Measurements from ENCODE around the gene PCDHGC5. TPM values are rescaled to one million over a fixed set of nuclear protein-coding genes. Genes with fewer than 3 reads are reported as not detected.

PCDHGC5 gene
- total and polyA plus RNA-seq, 2 donors from 2014 or later = 1.4 TPM; not detected in 1

DNA sequence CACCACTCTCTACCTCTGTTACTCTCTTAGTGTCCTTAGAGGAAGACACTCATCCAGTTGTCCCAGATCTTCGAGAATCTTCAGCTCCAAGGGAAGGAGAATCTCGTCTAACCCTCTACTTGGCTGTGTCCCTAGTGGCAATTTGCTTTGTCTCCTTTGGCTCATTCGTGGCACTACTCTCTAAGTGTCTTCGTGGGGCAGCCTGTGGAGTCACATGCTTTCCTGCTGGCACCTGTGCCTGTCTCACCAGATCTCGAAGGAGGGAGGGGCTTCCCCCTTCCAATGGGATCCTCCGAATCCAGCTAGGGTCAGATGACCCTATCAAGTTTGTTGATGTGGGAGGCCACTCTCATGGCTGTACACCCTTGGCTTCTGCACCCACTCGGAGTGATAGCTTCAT is 1.8 kb upstream of the PCDHGC5 start:
- TF ChIP-seq, protein P1, sequence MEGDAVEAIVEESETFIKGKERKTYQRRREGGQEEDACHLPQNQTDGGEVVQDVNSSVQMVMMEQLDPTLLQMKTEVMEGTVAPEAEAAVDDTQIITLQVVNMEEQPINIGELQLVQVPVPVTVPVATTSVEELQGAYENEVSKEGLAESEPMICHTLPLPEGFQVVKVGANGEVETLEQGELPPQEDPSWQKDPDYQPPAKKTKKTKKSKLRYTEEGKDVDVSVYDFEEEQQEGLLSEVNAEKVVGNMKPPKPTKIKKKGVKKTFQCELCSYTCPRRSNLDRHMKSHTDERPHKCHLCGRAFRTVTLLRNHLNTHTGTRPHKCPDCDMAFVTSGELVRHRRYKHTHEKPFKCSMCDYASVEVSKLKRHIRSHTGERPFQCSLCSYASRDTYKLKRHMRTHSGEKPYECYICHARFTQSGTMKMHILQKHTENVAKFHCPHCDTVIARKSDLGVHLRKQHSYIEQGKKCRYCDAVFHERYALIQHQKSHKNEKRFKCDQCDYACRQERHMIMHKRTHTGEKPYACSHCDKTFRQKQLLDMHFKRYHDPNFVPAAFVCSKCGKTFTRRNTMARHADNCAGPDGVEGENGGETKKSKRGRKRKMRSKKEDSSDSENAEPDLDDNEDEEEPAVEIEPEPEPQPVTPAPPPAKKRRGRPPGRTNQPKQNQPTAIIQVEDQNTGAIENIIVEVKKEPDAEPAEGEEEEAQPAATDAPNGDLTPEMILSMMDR (IDR thresholded peaks at IDR 0.05; ENCODE audit: borderline replicate concordance, extremely low read depth, insufficient read depth) = no peak
- Histone ChIP-seq H3K9me3 (ENCODE audit: control insufficient read depth in 2 of 3, insufficient read depth in 1 of 3, low read length in 3 of 3) (no peaks in the 10 kb centered on the region), H3K27ac (ENCODE audit: low read depth in 2 of 2, low read length in 2 of 2) (no peak overlapping the region), H3K36me3 (ENCODE audit: control insufficient read depth in 2 of 3, insufficient read depth in 3 of 3, low read length in 3 of 3) (peaks cover 0 to 4% (median 0%) of the 10 kb centered on the region in 3 donors), H3K4me1 (ENCODE audit: control insufficient read depth in 2 of 3, insufficient read depth in 2 of 3, low read depth in 1 of 3, low read length in 3 of 3) (peaks cover 0 to 3% (median 3%) of the 10 kb centered on the region in 3 donors), H3K27me3 (ENCODE audit: control insufficient read depth, insufficient read depth, low read length) (no peaks in the 10 kb centered on the region), H3K4me3 (ENCODE audit: low read length in 3 of 3) (no peak overlapping the region), H3K9ac (ENCODE audit: low read length in 3 of 3) (no peak overlapping the region)
- FAIRE-seq (no peak), DNase-seq (peak in 1 of 5 donors; percentile 24)
- intact Hi-C loops (cut with DNase I) = no loop called here

DNA sequence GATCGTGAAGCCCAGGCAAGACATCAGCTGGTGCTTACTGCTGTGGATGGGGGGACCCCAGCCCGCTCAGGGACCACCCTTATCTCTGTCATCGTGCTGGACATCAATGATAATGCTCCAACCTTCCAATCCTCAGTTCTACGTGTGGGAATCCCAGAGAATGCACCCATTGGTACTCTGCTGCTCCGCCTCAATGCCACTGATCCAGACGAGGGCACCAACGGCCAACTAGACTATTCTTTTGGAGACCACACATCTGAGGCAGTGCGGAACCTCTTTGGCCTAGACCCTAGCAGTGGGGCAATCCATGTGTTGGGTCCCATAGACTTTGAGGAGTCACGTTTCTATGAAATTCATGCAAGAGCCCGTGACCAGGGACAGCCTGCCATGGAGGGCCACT is 960 bp downstream of the PCDHGC5 start:
- no peaks in the 10 kb centered on the region for H3K9me3 ChIP-seq (ENCODE audit: control insufficient read depth in 2 of 3, insufficient read depth in 1 of 3, low read length in 3 of 3)
- no peak for DNase-seq
- H3K36me3 ChIP-seq (ENCODE audit: control insufficient read depth in 2 of 3, insufficient read depth in 3 of 3, low read length in 3 of 3) = peaks cover 0 to 4% (median 0%) of the 10 kb centered on the region in 3 donors
- intact Hi-C loops (cut with DNase I) = no loop called here
- H3K9ac ChIP-seq (ENCODE audit: low read length in 3 of 3) = no peak overlapping the region
- H3K4me3 ChIP-seq (ENCODE audit: low read length in 3 of 3) = no peak overlapping the region
- TF ChIP-seq, protein P1 (IDR thresholded peaks at IDR 0.05; ENCODE audit: borderline replicate concordance, extremely low read depth, insufficient read depth) = no peak
- peaks cover 0 to 3% (median 0%) of the 10 kb centered on the region in 3 donors for H3K4me1 ChIP-seq (ENCODE audit: control insufficient read depth in 2 of 3, insufficient read depth in 2 of 3, low read depth in 1 of 3, low read length in 3 of 3)
- H3K27me3 ChIP-seq (ENCODE audit: control insufficient read depth, insufficient read depth, low read length) = no peaks in the 10 kb centered on the region
- H3K27ac ChIP-seq (ENCODE audit: low read depth in 2 of 2, low read length in 2 of 2) = no peak overlapping the region
- FAIRE-seq = no peak

DNA sequence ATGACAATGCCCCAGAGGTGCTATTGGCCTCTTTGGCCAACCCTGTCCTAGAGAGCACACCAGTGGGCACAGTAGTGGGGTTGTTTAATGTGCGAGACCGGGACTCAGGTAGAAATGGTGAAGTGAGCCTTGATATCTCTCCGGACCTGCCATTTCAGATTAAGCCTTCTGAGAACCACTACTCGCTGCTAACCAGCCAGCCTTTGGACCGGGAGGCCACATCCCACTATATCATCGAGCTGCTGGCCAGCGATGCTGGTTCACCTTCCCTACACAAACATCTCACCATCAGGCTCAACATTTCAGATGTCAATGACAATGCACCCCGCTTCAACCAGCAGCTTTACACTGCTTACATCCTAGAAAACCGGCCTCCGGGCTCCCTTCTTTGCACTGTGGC is 1.4 kb downstream of the PCDHGC5 start:
- H3K27me3 ChIP-seq (ENCODE audit: control insufficient read depth, insufficient read depth, low read length) = no peaks in the 10 kb centered on the region
- H3K9ac ChIP-seq (ENCODE audit: low read length in 3 of 3) = no peak overlapping the region
- no peak overlapping the region for H3K4me3 ChIP-seq (ENCODE audit: low read length in 3 of 3)
- TF ChIP-seq, protein P1 (IDR thresholded peaks at IDR 0.05; ENCODE audit: borderline replicate concordance, extremely low read depth, insufficient read depth) = no peak
- peaks cover 0 to 4% (median 0%) of the 10 kb centered on the region in 3 donors for H3K36me3 ChIP-seq (ENCODE audit: control insufficient read depth in 2 of 3, insufficient read depth in 3 of 3, low read length in 3 of 3)
- FAIRE-seq = no peak
- peak in 1 of 5 donors; percentile 26 for DNase-seq
- H3K4me1 ChIP-seq (ENCODE audit: control insufficient read depth in 2 of 3, insufficient read depth in 2 of 3, low read depth in 1 of 3, low read length in 3 of 3) = peaks cover 0 to 1% (median 0%) of the 10 kb centered on the region in 3 donors
- intact Hi-C loops (cut with DNase I) = no loop called here
- no peak overlapping the region for H3K27ac ChIP-seq (ENCODE audit: low read depth in 2 of 2, low read length in 2 of 2)
- no peaks in the 10 kb centered on the region for H3K9me3 ChIP-seq (ENCODE audit: control insufficient read depth in 2 of 3, insufficient read depth in 1 of 3, low read length in 3 of 3)

DNA sequence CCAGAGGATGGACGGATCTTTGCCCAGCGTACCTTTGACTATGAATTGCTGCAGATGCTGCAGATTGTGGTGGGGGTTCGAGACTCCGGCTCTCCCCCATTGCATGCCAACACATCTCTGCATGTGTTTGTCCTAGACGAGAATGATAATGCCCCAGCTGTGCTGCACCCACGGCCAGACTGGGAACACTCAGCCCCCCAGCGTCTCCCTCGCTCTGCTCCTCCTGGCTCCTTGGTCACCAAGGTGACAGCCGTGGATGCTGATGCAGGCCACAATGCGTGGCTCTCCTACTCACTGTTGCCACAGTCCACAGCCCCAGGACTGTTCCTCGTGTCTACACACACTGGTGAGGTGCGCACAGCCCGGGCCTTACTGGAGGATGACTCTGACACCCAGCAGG is 1.9 kb downstream of the PCDHGC5 start:
- H3K4me3 ChIP-seq (ENCODE audit: low read length in 3 of 3) = no peak overlapping the region
- no peaks in the 10 kb centered on the region for H3K9me3 ChIP-seq (ENCODE audit: control insufficient read depth in 2 of 3, insufficient read depth in 1 of 3, low read length in 3 of 3)
- peaks cover 0 to 4% (median 0%) of the 10 kb centered on the region in 3 donors for H3K36me3 ChIP-seq (ENCODE audit: control insufficient read depth in 2 of 3, insufficient read depth in 3 of 3, low read length in 3 of 3)
- H3K9ac ChIP-seq (ENCODE audit: low read length in 3 of 3) = no peak overlapping the region
- H3K27ac ChIP-seq (ENCODE audit: low read depth in 2 of 2, low read length in 2 of 2) = no peak overlapping the region
- peak in 1 of 5 donors; percentile 37 for DNase-seq
- no peaks in the 10 kb centered on the region for H3K27me3 ChIP-seq (ENCODE audit: control insufficient read depth, insufficient read depth, low read length)
- TF ChIP-seq, protein P1 (IDR thresholded peaks at IDR 0.05; ENCODE audit: borderline replicate concordance, extremely low read depth, insufficient read depth) = no peak
- H3K4me1 ChIP-seq (ENCODE audit: control insufficient read depth in 2 of 3, insufficient read depth in 2 of 3, low read depth in 1 of 3, low read length in 3 of 3) = peaks cover 0 to 5% (median 0%) of the 10 kb centered on the region in 3 donors
- intact Hi-C loops (cut with DNase I) = no loop called here
- FAIRE-seq = no peak

Measured in kidney (tissue), 14 donors.